DND-41 (cell line): ENCODE results near the gene BCAS3.

ENCODE experiments used
- ATAC-seq: fragments of 200-7000 bp; cut with Tn5 transposase; 3 replicates; pipeline ENCODE4 v1.9.1; 2021; ENCODE audit warnings: low read depth; ENCODE audit not compliant: insufficient read depth
- DNase-seq: peaks from one replicate; pipeline ENCODE4 v3.0.0-alpha.2; 2020
- H2AFZ ChIP-seq: 2 replicates; pipeline ENCODE4 v1.6.0; 2012; ENCODE audit warnings: low read depth, low read length
- H3K27ac ChIP-seq: 2 replicates; pipeline ENCODE4 v1.5.1; 2012; ENCODE audit warnings: low read length, inconsistent platforms
- H3K27me3 ChIP-seq: fragments of 200-600 bp; sonication (generic); 2 replicates; pipeline ENCODE4 v1.6.0; 2012; ENCODE audit warnings: low read length, mild to moderate bottlenecking, inconsistent platforms; ENCODE audit not compliant: insufficient read depth, poor library complexity
- H3K36me3 ChIP-seq: 2 replicates; pipeline ENCODE4 v1.5.1; 2012; ENCODE audit warnings: low read length, inconsistent platforms; ENCODE audit not compliant: insufficient read depth
- H3K4me1 ChIP-seq: 2 replicates; pipeline ENCODE4 v1.5.1; 2012; ENCODE audit warnings: mild to moderate bottlenecking, low read length; ENCODE audit not compliant: insufficient read depth
- H3K4me2 ChIP-seq: 2 replicates; pipeline ENCODE4 v1.6.0; 2012; ENCODE audit warnings: mild to moderate bottlenecking, moderate library complexity, low read length, inconsistent platforms; ENCODE audit not compliant: insufficient read depth
- H3K4me3 ChIP-seq, 2 experiments: fragments of 200-600 bp in 1 of 2; shearing (Covaris generic) in 1 of 2; 2 replicates each; pipeline ENCODE4 v1.5.1; 2012 to 2016; ENCODE audit warnings: inconsistent platforms in 2 of 2, low read length in 2 of 2, mild to moderate bottlenecking in 2 of 2, low read depth in 1 of 2, moderate library complexity in 1 of 2
- H3K79me2 ChIP-seq: 2 replicates; pipeline ENCODE4 v1.6.0; 2012; ENCODE audit warnings: low read length, inconsistent platforms; ENCODE audit not compliant: insufficient read depth
- H3K9ac ChIP-seq: 2 replicates; pipeline ENCODE4 v1.6.0; 2012; ENCODE audit warnings: low read depth, mild to moderate bottlenecking, inconsistent platforms, low read length, moderate library complexity
- H3K9me3 ChIP-seq: 2 replicates; pipeline ENCODE4 v1.5.1; 2012; ENCODE audit warnings: low read length, moderate library complexity, mild to moderate bottlenecking, inconsistent platforms; ENCODE audit not compliant: insufficient read depth, severe bottlenecking
- H4K20me1 ChIP-seq: 2 replicates; pipeline ENCODE4 v1.6.0; 2012; ENCODE audit warnings: low read length; ENCODE audit not compliant: insufficient read depth
- EZH2 ChIP-seq: IDR thresholded peaks from 3 replicates; pipeline ENCODE4 v1.6.1; 2012; ENCODE audit warnings: borderline replicate concordance, low read depth, mild to moderate bottlenecking, moderate library complexity, low read length, inconsistent platforms; ENCODE audit not compliant: severe bottlenecking
- TF ChIP-seq, protein P1 (sequence below): IDR thresholded peaks from 2 replicates; pipeline ENCODE4 v1.5.1; 2012; ENCODE audit warnings: borderline replicate concordance, low read length, moderate library complexity, mild to moderate bottlenecking; ENCODE audit not compliant: poor library complexity, severe bottlenecking; ENCODE audit errors: extremely low read depth

Gene BCAS3

DNA sequence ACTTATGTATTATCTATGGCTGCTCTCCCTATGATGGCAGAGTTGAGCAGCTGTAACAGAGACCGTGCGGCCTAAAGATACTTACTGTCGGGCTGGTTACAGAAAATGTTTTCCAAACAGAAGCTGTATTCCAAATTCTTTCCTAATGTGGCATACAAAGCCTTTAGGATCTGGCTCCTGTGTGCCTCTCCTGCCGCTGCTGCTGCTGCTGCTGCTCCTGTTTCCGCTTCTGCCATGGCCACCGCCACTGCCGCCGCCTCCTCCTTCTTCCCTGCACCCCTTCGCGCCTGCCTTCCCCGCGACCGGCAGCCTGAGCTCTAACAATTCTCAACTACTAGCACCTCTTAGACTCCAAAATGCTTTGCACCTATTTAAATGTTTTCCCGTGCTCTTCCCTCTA, 458.1 kb downstream of the BCAS3 start:
- no peaks in the 10 kb centered on the region for H3K9me3 ChIP-seq
- H3K4me1 ChIP-seq = peaks cover 23% of the 10 kb centered on the region
- H3K4me3 ChIP-seq = no peak overlapping the region
- H3K36me3 ChIP-seq = no peaks in the 10 kb centered on the region
- H3K9ac ChIP-seq = no peak overlapping the region
- ATAC-seq = no peak
- DNase-seq = no peak
- no peaks in the 10 kb centered on the region for H4K20me1 ChIP-seq
- no peak overlapping the region for H3K4me2 ChIP-seq
- H3K27ac ChIP-seq = no peak overlapping the region
- TF ChIP-seq, protein P1, sequence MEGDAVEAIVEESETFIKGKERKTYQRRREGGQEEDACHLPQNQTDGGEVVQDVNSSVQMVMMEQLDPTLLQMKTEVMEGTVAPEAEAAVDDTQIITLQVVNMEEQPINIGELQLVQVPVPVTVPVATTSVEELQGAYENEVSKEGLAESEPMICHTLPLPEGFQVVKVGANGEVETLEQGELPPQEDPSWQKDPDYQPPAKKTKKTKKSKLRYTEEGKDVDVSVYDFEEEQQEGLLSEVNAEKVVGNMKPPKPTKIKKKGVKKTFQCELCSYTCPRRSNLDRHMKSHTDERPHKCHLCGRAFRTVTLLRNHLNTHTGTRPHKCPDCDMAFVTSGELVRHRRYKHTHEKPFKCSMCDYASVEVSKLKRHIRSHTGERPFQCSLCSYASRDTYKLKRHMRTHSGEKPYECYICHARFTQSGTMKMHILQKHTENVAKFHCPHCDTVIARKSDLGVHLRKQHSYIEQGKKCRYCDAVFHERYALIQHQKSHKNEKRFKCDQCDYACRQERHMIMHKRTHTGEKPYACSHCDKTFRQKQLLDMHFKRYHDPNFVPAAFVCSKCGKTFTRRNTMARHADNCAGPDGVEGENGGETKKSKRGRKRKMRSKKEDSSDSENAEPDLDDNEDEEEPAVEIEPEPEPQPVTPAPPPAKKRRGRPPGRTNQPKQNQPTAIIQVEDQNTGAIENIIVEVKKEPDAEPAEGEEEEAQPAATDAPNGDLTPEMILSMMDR = no peak
- no peak for TF ChIP-seq EZH2
- H3K27me3 ChIP-seq = no peaks in the 10 kb centered on the region
- no peak overlapping the region for H2AFZ ChIP-seq
- no peaks in the 10 kb centered on the region for H3K79me2 ChIP-seq

DNA sequence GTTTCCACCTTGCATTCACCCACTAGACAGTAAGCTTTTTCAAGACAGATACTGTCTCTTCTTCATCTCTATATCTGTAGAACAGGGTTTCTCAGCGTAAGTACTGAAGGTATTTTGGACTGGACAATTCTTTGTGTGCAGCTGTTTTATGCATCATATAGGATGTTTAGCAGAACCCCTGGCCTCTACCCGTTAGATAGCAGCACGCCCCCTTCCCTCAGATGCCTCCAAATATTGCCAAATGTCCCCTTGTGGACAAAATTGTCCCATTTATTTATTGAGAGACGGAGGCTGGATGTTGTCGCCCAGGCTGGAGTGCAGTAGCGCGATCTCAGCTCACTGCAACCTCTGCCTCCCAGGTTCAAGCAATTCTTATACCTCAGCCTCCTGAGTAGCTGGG, 458.6 kb downstream of the BCAS3 start:
- H3K27me3 ChIP-seq = no peaks in the 10 kb centered on the region
- H3K4me1 ChIP-seq = peaks cover 23% of the 10 kb centered on the region
- no peak for DNase-seq
- no peak overlapping the region for H3K4me3 ChIP-seq
- no peaks in the 10 kb centered on the region for H4K20me1 ChIP-seq
- no peaks in the 10 kb centered on the region for H3K9me3 ChIP-seq
- ATAC-seq = no peak
- H3K36me3 ChIP-seq = no peaks in the 10 kb centered on the region
- H3K9ac ChIP-seq = no peak overlapping the region
- H3K27ac ChIP-seq = no peak overlapping the region
- no peak overlapping the region for H2AFZ ChIP-seq
- no peak overlapping the region for H3K4me2 ChIP-seq
- H3K79me2 ChIP-seq = no peaks in the 10 kb centered on the region
- TF ChIP-seq, protein P1 = no peak
- no peak for TF ChIP-seq EZH2

DNA sequence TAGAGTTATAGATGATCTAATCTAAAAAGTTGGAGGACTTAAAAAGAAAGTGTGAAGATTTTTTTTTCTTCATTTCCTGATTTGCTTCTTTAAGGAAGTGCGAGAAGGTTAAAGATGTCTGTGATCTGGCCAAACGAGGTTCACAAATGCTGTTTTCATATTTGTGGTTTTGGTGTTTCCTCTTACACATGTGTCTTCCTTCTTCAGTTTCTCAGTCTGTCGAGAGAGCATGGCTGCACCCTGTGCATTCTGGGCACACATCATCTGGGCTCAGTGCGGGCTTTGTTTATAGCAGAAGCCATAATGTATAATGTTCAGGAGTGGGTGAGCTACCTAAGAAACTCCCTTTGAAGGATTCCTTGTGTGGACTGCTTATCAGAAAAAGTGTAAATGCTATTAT, 461.6 kb downstream of the BCAS3 start:
- DNase-seq (peak; percentile 89), ATAC-seq (peak; percentile 100)
- Histone ChIP-seq H3K9ac (peak overlapping the region; percentile 20; the same call in 1 of the 2 replicates), H3K27me3 (no peaks in the 10 kb centered on the region), H3K4me2 (peak overlapping the region; percentile 41; the same call in 1 of the 2 replicates), H4K20me1 (no peaks in the 10 kb centered on the region), H3K36me3 (no peaks in the 10 kb centered on the region), H3K4me1 (peaks cover 23% of the 10 kb centered on the region), H3K27ac (peak overlapping the region; percentile 76), H2AFZ (peak overlapping the region; percentile 65; the same call in 1 of the 2 replicates), H3K79me2 (no peaks in the 10 kb centered on the region), H3K9me3 (no peaks in the 10 kb centered on the region), H3K4me3 (no peak overlapping the region)
- no peak for TF ChIP-seq EZH2
- TF ChIP-seq, protein P1 = no peak
